B cell (primary cell): Measurements from ENCODE around the gene NUBPL.

Source experiments
- CTCF ChIP-seq: fragments of 200-600 bp; IDR thresholded peaks from one replicate; pipeline ENCODE4 v1.8.0; 2022; ENCODE audit warnings: antibody characterized with exemption, mild to moderate bottlenecking
- EZH2 ChIP-seq: IDR thresholded peaks from 2 replicates; pipeline ENCODE4 v1.6.1; 2012; ENCODE audit warnings: borderline replicate concordance, low read depth, mild to moderate bottlenecking, moderate library complexity, low read length; ENCODE audit not compliant: insufficient read depth, poor library complexity, severe bottlenecking

- TF ChIP-seq CTCF = no peak
- no peak for TF ChIP-seq EZH2
Measured at GRCh38 chr14:31529053-31529452, 32.2 kb upstream of the NUBPL start.
